GM20000 (cell line): ENCODE data around the gene GABRD.

Experiments
- DNase-seq: peaks from one replicate; pipeline ENCODE4 v3.0.0; 2012; ENCODE audit warnings: low spot score
- TF ChIP-seq, protein P1 (sequence below): IDR thresholded peaks from 2 replicates; pipeline ENCODE4 v1.5.1; 2012; ENCODE audit warnings: mild to moderate bottlenecking, control low read depth; ENCODE audit errors: extremely low read depth, missing control alignments

The GABRD gene

DNA sequence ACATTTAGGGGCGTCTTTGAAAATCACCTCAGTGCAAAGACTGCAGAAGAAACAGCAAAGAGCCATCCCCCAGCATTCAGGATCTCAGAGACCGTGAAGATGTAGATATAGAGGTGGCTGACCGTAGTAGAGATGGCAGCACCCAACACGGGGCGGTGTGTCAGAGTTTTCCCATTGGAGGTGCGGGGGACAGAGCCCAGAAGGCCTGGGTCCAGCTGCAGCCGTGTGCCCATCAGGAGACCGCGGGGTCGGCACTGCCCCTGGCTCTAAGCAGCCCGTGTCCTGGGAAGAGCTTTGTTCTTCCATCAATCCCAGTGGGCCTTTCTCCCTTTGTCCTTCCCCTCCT, 1.1 kb downstream of the GABRD start:
- DNase-seq: no peak
- TF ChIP-seq, protein P1, sequence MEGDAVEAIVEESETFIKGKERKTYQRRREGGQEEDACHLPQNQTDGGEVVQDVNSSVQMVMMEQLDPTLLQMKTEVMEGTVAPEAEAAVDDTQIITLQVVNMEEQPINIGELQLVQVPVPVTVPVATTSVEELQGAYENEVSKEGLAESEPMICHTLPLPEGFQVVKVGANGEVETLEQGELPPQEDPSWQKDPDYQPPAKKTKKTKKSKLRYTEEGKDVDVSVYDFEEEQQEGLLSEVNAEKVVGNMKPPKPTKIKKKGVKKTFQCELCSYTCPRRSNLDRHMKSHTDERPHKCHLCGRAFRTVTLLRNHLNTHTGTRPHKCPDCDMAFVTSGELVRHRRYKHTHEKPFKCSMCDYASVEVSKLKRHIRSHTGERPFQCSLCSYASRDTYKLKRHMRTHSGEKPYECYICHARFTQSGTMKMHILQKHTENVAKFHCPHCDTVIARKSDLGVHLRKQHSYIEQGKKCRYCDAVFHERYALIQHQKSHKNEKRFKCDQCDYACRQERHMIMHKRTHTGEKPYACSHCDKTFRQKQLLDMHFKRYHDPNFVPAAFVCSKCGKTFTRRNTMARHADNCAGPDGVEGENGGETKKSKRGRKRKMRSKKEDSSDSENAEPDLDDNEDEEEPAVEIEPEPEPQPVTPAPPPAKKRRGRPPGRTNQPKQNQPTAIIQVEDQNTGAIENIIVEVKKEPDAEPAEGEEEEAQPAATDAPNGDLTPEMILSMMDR: no peak

DNA sequence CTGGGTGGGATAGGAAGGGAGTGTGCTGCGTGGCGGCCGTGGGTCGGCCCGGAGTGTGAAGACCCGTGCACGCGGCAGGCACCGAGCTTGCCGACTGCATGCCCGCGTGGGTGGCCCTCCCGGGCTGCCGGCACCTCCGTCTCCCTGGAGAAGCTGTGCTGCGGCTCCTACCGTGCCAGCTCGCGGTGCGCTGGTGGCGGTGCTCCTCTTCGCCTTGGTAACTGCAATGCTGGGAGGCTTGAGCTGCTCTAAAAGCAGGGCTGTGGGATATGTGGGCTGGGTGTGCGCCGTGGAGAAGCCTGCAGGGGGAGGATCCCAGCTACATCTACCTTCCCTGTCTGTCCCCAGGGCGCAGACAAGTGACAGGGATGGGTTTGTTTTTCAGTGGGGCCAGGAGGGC, 2.4 kb downstream of the GABRD start:
- DNase-seq: no peak
- TF ChIP-seq, protein P1: no peak

DNA sequence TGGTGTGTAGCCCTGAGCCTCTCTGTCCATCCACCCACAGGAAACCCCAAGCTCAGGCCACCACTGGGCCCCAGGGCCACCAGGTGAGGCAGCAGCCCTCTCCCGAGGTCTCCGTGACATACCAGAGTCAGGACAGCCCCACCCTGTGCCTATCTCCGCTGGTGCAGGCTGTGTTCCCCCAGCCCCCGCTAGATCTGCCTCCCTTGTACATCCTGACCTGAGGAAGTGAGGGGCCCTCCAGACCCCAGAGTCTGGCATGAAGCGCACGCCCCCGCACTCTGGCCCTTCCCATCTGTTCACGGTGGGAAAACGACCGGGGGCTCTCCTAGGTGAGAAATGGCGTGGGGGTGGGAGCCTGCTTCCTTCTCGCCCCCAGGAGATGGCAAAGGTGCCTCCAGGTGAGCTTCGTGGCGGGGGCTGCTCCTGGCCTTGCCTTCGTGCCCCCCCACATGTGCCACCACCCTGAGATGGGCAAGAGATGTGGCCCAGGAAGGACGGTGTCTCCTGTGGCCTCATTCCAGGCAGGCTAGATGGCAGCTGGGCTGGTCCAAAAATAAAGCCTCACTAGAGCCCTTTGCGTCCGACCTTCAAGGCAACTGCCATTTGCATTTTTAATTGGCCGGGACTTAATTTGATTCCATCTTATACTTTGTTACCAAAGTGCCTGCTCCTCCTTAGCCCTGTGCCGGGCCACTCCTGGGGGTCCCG, 3.1 kb downstream of the GABRD start:
- no peak for DNase-seq
- TF ChIP-seq, protein P1: no peak

DNA sequence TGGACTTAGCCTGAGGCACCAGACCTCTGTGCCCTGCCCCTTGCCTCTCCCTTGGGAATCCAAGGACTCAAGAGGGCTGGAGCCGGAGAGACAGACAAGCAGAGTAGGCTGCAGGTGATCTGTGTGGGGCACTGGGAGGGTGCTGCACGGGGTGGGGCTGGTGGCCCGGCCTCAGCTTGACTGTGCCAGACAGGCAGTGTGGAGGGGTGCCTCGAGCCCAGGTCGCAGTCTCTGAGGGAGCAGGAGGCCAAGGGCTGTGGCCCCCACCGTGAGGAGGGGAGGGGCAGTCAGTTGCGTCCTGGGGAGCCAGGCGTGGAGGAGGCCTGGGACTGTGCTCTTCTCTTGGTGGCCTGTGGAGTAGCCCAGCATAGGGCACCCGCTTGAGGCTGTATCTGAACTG, 4.0 kb downstream of the GABRD start:
- no peak for DNase-seq

DNA sequence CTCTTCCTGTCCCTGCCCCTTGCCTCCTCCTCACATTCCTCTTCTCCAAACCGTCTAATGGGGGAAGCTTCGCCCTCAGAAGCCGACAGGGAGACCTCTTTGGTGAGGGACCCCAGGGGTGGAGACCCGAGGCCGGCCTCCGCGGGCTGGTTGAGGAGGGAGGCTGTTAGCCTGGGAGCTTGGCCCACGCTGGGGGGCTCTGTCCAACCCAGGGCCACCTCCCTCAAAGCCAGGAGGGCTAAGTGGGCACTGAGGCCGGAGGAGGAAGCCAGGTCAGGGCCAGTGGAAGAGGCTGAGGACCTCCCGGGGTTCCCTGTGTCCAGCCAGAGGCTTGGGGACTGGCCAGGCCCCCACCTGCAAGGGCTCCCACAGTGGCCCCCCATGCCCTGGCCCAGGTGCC, 5.3 kb downstream of the GABRD start:
- TF ChIP-seq, protein P1: no peak
- no peak for DNase-seq

More for the DNA sequence above, 4.0 kb downstream of the GABRD start:
- TF ChIP-seq, protein P1: no peak

DNA sequence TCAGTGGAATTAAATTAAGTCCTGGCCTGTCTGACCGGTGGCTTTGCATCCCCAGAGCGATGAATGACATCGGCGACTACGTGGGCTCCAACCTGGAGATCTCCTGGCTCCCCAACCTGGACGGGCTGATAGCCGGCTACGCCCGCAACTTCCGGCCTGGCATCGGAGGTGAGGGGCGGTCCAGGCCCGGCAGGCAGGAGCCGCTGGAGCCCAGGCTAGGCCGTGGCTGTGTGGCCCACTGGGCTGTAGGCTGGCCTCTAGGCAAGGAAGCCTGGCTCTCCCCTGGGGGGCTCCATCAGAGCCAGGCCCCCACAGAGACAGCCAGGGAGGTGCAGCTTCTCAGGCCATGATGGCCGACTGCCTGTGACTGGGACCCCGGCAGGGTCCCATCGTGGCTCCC, 5.7 kb downstream of the GABRD start:
- TF ChIP-seq, protein P1: no peak

DNA sequence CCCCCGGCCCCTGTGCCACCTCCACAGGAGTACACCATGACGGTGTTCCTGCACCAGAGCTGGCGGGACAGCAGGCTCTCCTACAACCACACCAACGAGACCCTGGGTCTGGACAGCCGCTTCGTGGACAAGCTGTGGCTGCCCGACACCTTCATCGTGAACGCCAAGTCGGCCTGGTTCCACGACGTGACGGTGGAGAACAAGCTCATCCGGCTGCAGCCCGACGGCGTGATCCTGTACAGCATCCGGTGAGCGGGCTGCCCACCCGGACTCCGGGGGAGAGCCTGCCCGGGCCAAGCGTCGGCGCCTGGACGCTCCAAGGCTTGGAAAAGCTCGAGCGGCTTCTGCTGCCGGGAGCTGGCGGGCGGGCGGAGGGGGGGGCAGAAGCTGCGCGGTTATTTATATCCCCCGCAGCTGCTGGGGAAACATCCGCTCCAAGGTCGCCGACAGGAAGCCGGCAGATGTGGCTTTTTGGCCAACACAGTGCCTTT, 6.4 kb downstream of the GABRD start:
- TF ChIP-seq, protein P1: no peak
- no peak for DNase-seq

More for the DNA sequence above, 5.7 kb downstream of the GABRD start:
- DNase-seq: no peak
